Inferior parietal cortex (tissue), 1 donor: Measurements from ENCODE around the gene TPBGL.

Experiments
- DNase-seq: peaks from one replicate; pipeline ENCODE4 v3.0.0-alpha.2; 2016; ENCODE audit errors: extremely low spot score

Gene TPBGL

GRCh38 chr11:75246006-75246670, 5.6 kb downstream of the TPBGL start:
- no peak for DNase-seq

GRCh38 chr11:75246671-75247350, 6.2 kb downstream of the TPBGL start:
- DNase-seq: no peak

GRCh38 chr11:75248924-75249256, 8.3 kb downstream of the TPBGL start:
- DNase-seq: no peak

- no peak for DNase-seq
These were observed 9.1 kb downstream of the TPBGL start for GRCh38 chr11:75249704-75250103.

- DNase-seq: no peak
These were observed 13.8 kb downstream of the TPBGL start for GRCh38 chr11:75254326-75254725.

GRCh38 chr11:75260396-75261170, 20.0 kb downstream of the TPBGL start:
- DNase-seq: no peak

GRCh38 chr11:75261902-75262361, 21.4 kb downstream of the TPBGL start:
- DNase-seq: no peak

- DNase-seq: no peak
These were observed 21.9 kb downstream of the TPBGL start for GRCh38 chr11:75262436-75262835.

- no peak for DNase-seq
These were observed 22.6 kb downstream of the TPBGL start for GRCh38 chr11:75262961-75263852.

- DNase-seq: no peak
These were observed 23.4 kb downstream of the TPBGL start for GRCh38 chr11:75263944-75264349.

GRCh38 chr11:75264356-75264755, 23.8 kb downstream of the TPBGL start:
- DNase-seq: no peak

GRCh38 chr11:75264971-75265370, 24.4 kb downstream of the TPBGL start:
- DNase-seq: no peak

GRCh38 chr11:75265851-75266531, 25.4 kb downstream of the TPBGL start:
- no peak for DNase-seq

- DNase-seq: no peak
These were observed 26.8 kb downstream of the TPBGL start for GRCh38 chr11:75267171-75267970.

- DNase-seq: no peak
These were observed 28.2 kb downstream of the TPBGL start for GRCh38 chr11:75268626-75269366.

- no peak for DNase-seq
These were observed 28.7 kb downstream of the TPBGL start for GRCh38 chr11:75269367-75269660.

GRCh38 chr11:75269896-75270295, 29.3 kb downstream of the TPBGL start:
- no peak for DNase-seq

GRCh38 chr11:75270896-75271418, 30.4 kb downstream of the TPBGL start:
- no peak for DNase-seq

GRCh38 chr11:75271730-75272129, 31.2 kb downstream of the TPBGL start:
- DNase-seq: no peak

- no peak for DNase-seq
These were observed 31.8 kb downstream of the TPBGL start for GRCh38 chr11:75272391-75272790.
